HG03469 (cell line): ENCODE measurements around the gene THSD4.
"Not testable (repeated sequence)": the region's sequence is repeated elsewhere in the genome, so short reads cannot be mapped to it uniquely, and the experiment has no call there.

Experiments
- ATAC-seq: cut with Tn5 transposase; IDR thresholded peaks from one replicate; pipeline ENCODE4 v1.9.1; 2021; ENCODE audit warnings: mild to moderate bottlenecking, moderate library complexity, moderate number of reproducible peaks; ENCODE audit not compliant: unreplicated experiment

THSD4 gene

DNA sequence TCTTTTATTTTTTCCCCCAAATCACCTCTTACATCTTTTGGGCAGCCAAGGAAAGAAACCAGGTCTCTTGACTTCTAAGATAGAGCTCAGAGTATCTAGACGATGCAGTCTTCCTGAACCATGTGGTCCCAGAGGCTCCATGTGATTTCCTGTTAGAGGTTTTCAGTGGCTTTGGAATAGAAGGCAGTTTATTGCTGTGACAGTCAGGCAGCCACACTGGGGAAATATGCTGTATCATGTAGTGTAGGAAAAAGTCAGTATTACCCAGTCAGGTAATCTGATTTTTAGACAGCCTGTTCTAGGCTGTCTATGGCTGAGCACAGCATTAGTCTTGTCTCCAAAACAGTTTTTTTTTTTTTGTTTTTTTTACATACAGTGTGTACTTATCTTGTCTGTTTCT is 294.3 kb downstream of the THSD4 start:
- ATAC-seq, result no peak

DNA sequence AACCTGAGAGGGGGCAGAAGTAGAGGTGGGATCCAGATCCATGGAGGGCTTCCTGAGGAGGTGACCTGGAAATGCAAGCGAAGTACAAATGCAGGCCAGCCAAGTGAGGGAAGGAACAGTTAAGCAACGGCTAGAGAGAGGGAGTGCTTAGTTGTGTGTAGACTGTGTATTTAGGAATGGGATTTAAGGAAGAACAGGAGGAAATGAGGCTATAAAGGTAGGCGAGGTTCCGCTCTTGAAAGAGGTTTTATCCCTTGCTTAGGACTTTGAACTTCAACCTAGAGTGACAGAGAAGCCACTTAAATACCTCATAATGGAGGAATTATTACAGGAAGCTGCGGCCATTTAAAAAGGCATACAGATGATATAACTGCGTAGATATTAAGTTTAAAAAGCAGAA is 295.1 kb downstream of the THSD4 start:
- no peak for ATAC-seq

DNA sequence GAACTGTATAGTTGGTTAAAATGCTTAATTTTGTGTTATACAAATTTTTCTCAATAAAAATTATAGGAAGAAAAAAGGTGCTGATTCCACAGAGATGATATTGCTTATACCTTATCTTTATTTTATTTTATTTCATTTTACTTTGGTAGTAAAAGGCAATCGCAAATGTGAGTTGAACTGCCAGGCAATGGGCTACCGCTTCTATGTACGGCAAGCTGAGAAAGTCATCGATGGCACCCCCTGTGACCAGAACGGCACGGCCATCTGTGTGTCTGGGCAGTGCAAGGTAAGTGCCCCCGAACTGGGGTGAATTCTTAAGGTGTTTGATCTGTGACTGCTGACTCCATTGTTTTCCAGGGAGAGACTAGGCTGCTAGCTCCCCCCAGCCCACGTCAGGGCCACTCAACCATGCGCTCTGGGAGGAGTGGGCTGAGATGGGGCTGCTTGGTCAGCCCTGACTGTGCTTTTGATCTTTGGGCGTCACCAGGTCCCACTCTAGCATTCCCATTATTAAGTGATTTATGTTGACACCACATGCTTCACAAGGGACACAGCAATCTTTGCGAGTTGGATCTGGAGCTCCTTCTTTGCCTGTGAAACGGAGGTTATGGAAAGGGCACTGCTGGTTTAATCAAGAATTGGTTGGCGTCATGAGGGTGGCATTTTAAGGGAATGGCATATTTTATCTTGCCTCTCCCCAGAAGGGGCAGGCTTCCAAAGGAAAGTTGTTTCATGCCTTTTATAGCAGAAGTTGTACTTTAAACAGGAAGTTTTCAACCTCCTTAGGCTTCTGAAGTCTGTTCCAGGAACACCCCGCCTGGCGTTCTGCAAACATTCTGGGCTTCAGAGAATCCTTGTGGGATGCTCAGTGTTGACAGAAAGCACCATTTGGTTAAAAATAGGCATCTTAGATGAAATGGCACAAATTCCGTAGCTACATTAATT is 296.5 kb downstream of the THSD4 start:
- no peak for ATAC-seq

DNA sequence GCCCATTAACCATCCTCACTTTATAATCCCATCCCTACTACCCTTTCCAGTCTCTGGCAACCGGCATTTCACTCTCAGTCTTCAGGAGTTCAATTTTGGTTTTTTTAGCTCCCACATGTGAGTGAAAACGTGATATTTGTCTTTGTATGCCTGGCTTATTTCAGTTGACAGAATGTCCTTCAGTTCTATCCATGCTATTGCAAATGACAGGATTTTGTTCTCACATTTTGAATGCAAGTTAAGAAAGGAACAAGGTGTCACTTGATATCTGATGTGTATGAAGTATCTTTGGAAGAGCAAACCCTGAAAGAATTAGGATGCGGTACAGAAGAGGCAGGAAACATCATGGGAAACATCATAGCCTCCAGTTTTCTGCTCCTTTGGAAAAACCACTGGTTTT is 298.1 kb downstream of the THSD4 start:
- ATAC-seq, result no peak

DNA sequence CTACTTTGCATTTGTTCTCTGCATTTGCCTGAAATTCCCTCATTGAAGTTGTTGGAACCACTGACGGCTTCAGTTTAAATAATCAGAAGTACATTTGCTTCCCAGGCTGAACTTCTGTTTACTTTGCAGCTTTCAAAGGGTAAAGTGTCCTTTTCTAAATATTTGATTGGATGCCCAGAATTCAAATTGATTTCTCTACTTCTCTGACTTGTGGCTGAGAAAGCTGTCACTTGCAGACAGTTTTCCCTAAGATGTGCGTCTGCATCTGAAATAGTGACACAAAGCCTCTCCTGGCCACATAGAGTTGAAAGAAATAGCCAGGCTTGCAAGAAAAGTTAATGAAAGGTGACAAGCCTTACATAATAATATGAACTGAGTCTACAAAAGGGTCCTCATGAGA is 299.6 kb downstream of the THSD4 start:
- ATAC-seq, result no peak

DNA sequence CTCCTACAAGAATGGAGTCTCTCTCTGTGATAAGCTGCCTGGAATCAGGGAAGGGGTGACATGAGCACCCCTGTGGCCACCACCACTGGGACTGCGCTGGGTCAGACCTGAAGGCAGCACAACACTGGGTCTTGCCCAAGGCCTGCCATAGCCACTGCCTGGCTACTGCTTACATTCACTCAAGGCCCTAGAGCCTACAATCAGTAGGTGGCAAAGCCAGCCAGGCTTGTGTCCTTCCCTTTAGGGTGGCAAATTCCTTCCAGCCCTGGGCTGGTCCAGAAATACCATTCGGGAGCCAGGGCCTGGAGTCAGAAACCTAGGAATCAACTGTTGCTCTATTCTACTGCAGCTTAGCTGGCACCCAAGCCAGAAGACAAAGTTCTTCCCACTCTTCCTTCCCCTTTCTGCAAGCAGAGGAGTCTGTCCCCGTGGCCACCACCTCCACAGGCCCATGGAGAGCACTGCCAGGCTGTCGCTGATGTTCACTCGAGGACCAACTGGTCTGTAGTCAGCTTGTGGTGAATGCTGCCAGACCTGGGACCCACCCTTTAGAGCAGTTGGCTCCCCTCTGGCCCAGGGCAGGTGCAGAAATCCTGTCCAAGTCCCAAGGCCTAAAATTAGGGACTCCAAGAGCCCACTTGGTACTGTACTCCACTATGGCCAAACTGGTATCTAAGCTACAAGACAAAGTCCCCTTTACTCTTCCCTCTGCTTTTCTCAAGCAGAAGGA is 307.4 kb downstream of the THSD4 start:
- no peak for ATAC-seq

DNA sequence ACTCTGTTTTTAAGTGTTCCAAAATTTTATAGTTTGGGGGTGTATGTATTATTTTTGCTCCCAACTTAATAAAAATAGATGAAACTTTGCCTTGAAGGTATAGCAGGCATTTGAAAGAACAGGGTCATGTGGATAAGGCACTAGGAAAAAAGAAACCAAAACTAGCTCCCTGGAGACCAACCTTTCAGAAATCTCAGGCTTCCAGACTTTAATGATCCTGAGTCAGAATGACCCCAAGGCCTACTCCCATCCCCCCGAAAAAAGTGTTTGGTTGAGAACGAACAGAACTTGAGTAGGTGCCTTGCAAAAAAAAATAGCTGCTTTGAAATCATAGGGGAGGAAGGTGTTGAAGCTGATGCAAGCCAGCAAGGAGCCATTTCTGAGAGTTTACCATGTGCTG is 309.5 kb downstream of the THSD4 start:
- no peak for ATAC-seq

DNA sequence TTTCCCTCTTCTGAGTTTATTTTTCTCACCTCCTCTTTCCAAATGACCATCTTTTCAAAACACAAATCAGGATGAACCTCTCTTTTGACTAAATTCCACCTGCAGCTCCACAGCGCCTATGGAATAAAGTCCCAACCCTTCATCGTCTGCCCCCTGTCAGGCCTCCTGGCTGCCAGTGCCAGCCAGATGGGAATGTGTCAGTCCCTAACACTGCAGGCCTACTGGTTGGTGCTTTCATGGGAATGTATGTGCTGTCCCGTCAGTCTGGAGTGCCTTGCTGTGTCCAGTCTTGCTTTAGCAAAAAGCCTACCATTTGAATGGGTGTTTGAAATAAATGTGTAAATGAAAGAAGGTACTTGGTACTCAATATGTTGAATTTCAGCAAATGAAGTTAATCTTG is 310.1 kb downstream of the THSD4 start:
- ATAC-seq, result no peak

DNA sequence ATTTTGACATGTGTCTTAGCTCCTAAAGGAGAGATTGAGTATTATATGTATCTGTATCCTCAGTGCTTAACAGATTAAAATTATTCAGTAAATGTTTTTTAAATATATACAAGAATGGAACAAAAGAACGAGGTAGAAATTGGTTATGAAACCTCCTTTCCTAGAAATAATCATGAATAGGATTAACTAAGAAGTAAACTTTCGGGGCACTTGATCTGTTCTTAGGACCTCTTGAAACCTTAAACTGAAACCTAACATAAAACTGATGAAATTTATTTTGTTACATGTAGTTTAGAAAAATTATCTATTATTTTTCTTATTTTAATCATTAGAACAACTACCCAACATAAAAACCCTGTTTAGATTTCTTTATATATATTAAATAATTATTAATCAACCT is 311.5 kb downstream of the THSD4 start:
- ATAC-seq, result no peak

DNA sequence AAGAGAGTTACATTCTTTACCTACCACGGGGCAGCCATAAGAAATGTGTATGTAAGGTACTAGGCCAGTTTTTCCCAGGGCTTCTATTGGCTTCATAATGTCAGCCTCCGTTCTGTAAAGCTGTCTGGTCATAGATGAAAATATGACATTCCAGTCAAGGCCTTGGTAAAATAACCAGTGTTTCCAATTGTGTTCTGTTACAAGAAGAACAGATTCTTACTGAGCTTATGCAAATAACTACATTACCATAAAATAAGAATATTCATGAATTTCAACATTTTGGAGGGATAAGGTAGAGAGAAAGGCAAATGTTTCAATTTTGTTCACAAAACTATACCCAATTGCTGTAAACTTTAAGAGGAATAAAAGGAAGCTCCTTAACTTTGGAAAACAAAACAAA is 315.5 kb downstream of the THSD4 start:
- no peak for ATAC-seq

DNA sequence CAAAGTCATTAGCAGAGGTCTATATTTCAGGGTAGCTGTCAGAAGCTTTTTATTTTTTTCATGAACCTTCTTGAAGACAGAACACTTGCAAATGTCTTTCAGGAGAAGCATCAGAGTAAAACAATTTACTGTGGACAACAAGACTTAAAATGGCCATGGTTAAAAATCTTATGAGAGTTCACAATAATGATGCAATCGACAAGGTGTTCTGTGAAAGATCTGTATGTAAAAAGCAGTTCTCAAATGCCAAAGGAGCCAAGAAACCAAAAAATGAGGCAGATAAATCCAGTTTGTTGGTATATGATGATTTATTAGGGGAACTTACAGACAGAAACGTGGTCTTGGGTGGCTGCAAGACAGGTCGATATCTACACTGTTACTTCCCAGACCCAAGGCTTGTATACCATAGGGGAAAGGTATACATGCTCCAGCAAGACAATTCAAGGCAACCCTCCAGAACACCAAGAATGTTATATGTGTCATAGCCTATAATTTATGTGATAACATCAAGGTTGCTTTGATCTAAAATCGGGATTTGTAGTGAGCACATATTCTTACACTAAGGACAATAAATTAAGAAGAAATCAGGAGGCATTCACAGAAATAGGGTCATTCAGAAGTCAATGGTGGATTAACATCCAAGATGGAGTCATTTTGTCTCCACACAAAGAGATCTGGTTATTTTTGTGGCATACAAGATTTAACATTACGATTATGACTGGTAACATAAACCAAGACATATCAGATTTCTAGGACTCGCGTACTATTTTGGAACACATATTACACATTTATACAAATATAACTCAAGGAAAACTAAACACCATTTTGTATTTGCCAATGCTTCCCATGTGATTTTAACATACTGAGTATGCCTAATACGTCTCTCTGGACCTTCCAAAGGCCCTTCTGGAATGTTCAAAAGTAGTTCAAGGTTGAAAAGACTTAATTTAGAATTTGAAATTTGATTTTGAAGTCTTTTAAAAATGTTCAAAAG is 316.4 kb downstream of the THSD4 start:
- ATAC-seq, result no peak

DNA sequence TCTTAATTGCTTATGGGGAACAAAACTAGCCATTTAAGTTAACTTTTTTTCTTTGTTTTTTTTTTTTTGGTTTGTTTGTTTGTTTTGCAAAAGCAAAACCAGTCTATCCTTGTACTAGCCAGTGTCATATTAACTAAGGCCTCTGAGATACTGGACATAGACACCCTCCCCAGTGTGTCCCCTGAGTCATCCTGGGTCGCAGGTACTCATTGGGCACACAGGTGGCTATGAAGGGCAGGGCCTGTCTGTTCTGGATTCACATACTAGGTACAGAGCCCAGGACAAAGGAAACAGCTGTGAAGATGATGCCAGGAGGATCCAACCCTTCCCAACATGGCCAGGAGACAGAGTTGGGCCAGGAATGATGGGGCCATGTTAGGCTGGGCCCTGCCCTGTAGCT is 318.1 kb downstream of the THSD4 start:
- no peak for ATAC-seq

DNA sequence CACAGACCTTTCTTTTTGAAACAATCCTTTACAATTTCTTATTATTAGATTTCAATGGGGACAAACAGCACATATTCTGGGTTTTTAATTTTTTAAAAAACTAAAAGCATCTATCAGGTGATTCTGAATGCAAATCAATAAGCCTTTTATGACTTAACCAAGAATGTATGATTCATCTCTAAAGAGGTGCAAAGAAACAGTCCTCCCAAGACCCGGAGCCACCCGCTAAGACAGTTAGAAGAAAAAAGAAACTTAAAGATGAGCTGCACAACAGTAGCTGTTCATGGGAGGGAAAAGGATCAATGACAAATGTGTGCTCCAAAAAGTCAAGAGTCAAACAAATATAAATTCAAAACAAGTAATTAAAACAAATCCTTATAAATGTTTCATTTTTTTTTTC is 319.5 kb downstream of the THSD4 start:
- ATAC-seq, result no peak

DNA sequence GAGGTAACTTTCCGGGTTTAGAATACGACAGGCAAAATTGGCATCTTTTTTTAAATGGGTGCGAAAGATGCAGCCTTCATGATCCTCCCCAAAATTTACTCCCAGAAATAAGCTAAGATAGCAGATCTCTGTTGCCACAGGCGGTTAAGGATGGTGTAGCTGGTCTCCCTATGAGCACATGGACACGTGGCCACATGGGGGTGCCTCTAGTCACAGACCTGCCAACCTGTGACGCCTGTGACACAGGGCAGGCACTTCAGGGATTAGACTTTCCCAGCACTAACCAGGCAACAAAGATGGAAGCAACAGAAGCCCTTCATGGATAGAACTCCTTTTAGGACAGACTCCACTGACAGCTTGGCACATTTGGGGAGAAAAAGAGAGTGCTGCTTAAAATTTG is 320.3 kb downstream of the THSD4 start:
- ATAC-seq, result no peak

DNA sequence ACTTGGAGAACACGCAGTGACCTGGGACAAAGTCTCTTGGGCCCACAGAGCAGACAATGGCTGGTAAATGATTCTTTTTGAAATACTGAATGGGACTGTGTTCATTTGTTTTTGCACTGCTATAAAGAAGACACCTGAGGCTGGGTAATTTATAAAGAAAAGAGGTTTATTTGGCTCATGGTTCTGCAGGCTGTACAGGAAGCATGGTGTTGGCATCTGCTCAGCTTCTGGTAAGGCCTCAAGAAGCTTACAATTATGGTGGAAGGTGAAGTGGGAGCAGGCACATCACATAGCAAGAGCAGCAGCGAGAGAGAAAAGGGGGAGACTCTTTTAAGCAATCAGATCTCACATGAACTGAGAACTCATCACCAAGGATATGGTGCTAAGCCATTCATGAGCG is 321.6 kb downstream of the THSD4 start:
- ATAC-seq, result no peak

DNA sequence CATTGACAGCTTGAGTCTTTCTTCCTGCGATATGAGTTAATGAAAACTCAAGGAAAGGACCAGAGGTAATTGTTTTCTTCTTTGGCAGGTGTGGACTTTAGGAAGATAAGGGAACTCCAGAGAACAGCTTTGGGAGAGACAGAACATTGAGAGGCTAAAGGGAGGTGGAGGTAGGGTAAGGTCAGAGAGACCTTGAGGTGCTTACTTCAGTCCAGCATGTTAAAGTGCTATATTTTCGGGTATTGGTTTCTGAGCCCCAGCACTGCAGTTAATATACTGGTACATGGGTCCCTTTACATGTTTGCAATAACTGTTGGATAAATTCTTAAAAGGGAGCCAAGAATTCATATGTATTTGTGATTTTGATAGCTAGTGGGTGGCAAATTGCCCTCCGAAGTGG is 322.1 kb downstream of the THSD4 start:
- ATAC-seq, result no peak

DNA sequence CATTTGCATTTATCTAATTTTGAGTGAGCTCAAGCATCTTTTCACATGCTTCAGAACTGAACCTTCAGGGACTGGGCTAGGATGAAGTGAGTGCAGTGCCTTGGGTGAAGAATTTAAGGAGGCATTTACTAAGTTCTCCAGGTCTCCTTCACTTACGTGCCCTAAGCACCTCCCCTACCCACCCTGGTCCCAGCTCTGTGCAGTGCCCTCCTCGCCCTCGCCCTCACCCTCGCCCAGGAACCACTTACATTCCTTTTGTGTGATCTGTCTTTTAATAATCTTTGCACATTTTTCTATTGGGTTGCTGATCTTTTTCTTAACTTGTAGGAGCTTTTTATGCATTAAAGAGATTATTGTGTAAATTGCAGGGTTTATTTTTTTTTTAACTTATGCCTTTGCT is 322.6 kb downstream of the THSD4 start:
- no peak for ATAC-seq

DNA sequence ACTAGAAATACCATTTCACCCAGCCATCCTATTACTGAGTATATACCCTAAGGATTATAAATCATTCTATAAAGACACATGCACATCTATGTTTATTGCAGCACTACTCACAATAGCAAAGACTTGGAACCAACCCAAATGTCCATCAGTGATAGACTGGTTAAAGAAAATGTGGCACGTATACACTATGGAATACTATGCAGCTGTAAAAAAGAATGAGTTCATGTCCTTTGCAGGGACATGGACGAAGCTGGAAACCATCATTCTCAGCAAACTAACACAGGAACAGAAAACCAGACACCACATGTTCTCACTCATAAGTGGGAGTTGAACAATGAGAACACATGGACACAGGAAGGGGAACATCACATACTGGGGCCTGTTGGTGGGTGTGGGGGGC is 324.2 kb downstream of the THSD4 start:
- ATAC-seq, result not testable (repeated sequence)

DNA sequence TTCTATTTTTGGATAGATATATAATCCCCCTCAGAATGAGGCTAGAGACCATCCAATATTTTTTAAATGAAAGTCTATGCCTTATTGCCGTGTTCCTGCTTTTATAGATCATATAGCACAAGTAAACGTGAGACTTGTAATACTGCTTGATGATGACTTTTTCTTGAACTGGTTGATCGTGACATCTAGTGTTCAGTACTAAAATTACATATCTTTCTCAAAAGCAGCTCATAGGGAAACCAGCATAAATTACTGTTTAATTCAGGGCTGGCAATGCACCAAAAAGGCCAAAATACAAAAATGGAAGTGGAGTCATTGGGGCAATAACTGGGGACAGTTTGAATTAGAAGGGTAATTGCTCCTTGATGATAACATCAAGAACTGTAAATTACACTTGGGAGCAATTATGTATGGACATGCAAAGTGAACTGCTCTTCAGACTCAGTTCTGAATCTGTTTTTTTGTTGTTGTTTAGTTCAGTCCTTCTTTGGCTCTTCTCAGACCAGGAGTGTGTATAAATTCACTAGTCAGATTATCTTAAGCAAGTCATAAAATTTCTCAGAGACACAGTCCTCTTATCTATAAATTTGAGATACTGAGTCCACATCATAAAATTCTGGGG is 325.3 kb downstream of the THSD4 start:
- no peak for ATAC-seq

DNA sequence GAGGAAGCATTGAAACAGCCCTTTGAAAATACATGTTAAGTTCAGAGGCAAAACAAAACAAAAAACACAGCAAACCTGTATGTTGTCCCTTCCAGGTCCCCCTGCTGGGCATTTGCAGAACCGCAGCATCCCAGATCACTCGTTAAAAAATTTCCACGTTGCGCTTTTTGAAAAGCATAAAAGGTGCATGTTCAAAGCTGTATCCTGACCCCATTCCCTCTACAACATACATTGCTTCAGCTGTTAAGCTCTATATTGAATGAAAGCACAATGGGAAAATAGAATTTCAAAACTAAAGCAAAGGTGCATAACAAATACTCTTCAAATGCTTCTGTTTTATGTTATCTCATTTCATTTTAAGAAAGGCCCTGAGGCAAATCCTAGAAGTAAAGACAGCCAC is 328.3 kb downstream of the THSD4 start:
- no peak for ATAC-seq
